ENCODE data around the gene VTI1A.

VTI1A gene

GRCh38 chr10:112475575-112476218 is 28.7 kb downstream of the VTI1A start:
- H3K4me1 ChIP-seq (ENCODE audit: control insufficient read depth, insufficient read depth, low read length) = peaks cover 7% of the 10 kb centered on the region
- CTCF ChIA-PET = interaction anchor here (0.6 to 3.4 kb wide), 18 partner anchors 8 to 1088 kb away, joined by 3 to 15 read pairs (median 4); partner anchors contain the start of genes VTI1A and ZDHHC6
- TF ChIP-seq ZNF654 (tag by site-specific recombination; IDR thresholded peaks at IDR 0.05; ENCODE audit: low read depth) = peak; percentile 68
- TF ChIP-seq TCF7L2 (IDR thresholded peaks at IDR 0.05; ENCODE audit: borderline replicate concordance, low read depth, low read length) = peak; percentile 60; the same call in 1 of the 2 replicates
- TF ChIP-seq CTCF (tag by site-specific recombination; IDR thresholded peaks at IDR 0.05) = peak; percentile 37; the same call in 1 of the 2 replicates
- no peak for TF ChIP-seq ZNF473 (tag by site-specific recombination; IDR thresholded peaks at IDR 0.05)
- no peak for TF ChIP-seq ZNF558 (tag by site-specific recombination; IDR thresholded peaks at IDR 0.05)
- no peaks in the 10 kb centered on the region for H3K9me3 ChIP-seq (ENCODE audit: control insufficient read depth, insufficient read depth, low read depth, low read length)
- no peak overlapping the region for H3K27ac ChIP-seq (ENCODE audit: extremely low read depth, low read depth, low read length)
- H3K36me3 ChIP-seq (ENCODE audit: control insufficient read depth in 2 of 2, insufficient read depth in 1 of 2, low read length in 2 of 2) = peaks cover 0 to 3% of the 10 kb centered on the region in 2 experiments; a peak in 1 of 3 replicates
- H3K4me3 ChIP-seq (ENCODE audit: low read depth, low read length) = no peak overlapping the region
- POLR2A ChIA-PET = no interaction called here

DNA sequence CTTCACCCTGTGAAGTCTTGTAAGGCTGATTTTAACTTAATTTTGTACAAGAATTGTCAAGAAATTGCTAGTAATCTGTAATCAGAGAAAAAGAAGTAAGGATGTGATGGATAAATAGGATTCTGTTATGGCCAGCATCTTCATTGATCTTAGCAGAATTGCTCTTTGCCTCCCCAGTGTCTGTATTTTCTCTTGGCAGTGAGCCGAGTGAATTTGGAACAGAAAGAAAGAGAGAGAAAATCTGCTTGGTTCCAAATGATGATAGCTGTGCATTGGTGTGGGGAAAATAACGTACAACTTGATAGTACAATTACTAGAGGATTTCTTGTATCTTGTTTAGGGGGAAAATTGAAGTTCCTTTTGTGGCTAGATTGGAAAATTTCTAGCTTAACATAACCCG is 34.6 kb downstream of the VTI1A start:
- no peaks in the 10 kb centered on the region for H3K36me3 ChIP-seq (ENCODE audit: control insufficient read depth in 2 of 2, insufficient read depth in 1 of 2, low read length in 2 of 2)
- H3K27ac ChIP-seq (ENCODE audit: extremely low read depth, low read depth, low read length) = no peak overlapping the region
- H3K9me3 ChIP-seq (ENCODE audit: control insufficient read depth, insufficient read depth, low read depth, low read length) = no peaks in the 10 kb centered on the region
- no peak for TF ChIP-seq ZNF350 (tag by site-specific recombination; IDR thresholded peaks at IDR 0.05)
- TF ChIP-seq SALL2 (tag by site-specific recombination; IDR thresholded peaks at IDR 0.05; ENCODE audit: borderline replicate concordance) = no peak
- no peak for TF ChIP-seq MZF1 (tag by site-specific recombination; IDR thresholded peaks at IDR 0.05; ENCODE audit: borderline replicate concordance)
- TF ChIP-seq ZNF354C (tag by site-specific recombination; IDR thresholded peaks at IDR 0.05; ENCODE audit: borderline replicate concordance, low read depth) = no peak
- TF ChIP-seq ZNF548 (tag by site-specific recombination; IDR thresholded peaks at IDR 0.05) = no peak
- no peak for TF ChIP-seq ZNF112 (tag by site-specific recombination; IDR thresholded peaks at IDR 0.05)
- TF ChIP-seq ZNF510 (tag by site-specific recombination; IDR thresholded peaks at IDR 0.05; ENCODE audit: insufficient replicate concordance) = no peak
- TF ChIP-seq ZNF660 (tag by site-specific recombination; IDR thresholded peaks at IDR 0.05) = no peak
- TF ChIP-seq, protein P1, sequence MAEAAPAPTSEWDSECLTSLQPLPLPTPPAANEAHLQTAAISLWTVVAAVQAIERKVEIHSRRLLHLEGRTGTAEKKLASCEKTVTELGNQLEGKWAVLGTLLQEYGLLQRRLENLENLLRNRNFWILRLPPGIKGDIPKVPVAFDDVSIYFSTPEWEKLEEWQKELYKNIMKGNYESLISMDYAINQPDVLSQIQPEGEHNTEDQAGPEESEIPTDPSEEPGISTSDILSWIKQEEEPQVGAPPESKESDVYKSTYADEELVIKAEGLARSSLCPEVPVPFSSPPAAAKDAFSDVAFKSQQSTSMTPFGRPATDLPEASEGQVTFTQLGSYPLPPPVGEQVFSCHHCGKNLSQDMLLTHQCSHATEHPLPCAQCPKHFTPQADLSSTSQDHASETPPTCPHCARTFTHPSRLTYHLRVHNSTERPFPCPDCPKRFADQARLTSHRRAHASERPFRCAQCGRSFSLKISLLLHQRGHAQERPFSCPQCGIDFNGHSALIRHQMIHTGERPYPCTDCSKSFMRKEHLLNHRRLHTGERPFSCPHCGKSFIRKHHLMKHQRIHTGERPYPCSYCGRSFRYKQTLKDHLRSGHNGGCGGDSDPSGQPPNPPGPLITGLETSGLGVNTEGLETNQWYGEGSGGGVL (tag by site-specific recombination; IDR thresholded peaks at IDR 0.05) = no peak
- TF ChIP-seq, protein P2, sequence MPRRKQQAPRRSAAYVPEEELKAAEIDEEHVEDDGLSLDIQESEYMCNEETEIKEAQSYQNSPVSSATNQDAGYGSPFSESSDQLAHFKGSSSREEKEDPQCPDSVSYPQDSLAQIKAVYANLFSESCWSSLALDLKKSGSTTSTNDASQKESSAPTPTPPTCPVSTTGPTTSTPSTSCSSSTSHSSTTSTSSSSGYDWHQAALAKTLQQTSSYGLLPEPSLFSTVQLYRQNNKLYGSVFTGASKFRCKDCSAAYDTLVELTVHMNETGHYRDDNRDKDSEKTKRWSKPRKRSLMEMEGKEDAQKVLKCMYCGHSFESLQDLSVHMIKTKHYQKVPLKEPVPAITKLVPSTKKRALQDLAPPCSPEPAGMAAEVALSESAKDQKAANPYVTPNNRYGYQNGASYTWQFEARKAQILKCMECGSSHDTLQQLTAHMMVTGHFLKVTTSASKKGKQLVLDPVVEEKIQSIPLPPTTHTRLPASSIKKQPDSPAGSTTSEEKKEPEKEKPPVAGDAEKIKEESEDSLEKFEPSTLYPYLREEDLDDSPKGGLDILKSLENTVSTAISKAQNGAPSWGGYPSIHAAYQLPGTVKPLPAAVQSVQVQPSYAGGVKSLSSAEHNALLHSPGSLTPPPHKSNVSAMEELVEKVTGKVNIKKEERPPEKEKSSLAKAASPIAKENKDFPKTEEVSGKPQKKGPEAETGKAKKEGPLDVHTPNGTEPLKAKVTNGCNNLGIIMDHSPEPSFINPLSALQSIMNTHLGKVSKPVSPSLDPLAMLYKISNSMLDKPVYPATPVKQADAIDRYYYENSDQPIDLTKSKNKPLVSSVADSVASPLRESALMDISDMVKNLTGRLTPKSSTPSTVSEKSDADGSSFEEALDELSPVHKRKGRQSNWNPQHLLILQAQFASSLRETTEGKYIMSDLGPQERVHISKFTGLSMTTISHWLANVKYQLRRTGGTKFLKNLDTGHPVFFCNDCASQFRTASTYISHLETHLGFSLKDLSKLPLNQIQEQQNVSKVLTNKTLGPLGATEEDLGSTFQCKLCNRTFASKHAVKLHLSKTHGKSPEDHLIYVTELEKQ (tag by site-specific recombination; IDR thresholded peaks at IDR 0.05; ENCODE audit: borderline replicate concordance) = no peak
- no peak for TF ChIP-seq ZNF670 (tag by site-specific recombination; IDR thresholded peaks at IDR 0.05; ENCODE audit: low read depth)
- TF ChIP-seq, protein P3, sequence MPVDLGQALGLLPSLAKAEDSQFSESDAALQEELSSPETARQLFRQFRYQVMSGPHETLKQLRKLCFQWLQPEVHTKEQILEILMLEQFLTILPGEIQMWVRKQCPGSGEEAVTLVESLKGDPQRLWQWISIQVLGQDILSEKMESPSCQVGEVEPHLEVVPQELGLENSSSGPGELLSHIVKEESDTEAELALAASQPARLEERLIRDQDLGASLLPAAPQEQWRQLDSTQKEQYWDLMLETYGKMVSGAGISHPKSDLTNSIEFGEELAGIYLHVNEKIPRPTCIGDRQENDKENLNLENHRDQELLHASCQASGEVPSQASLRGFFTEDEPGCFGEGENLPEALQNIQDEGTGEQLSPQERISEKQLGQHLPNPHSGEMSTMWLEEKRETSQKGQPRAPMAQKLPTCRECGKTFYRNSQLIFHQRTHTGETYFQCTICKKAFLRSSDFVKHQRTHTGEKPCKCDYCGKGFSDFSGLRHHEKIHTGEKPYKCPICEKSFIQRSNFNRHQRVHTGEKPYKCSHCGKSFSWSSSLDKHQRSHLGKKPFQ (tag by site-specific recombination; IDR thresholded peaks at IDR 0.05) = no peak
- TF ChIP-seq ZNF785 (tag by site-specific recombination; IDR thresholded peaks at IDR 0.05) = no peak
- TF ChIP-seq ZNF26 (tag by site-specific recombination; IDR thresholded peaks at IDR 0.05) = no peak
- no peak for TF ChIP-seq ZNF223 (tag by site-specific recombination; IDR thresholded peaks at IDR 0.05)
- POLR2A ChIA-PET = no interaction called here
- H3K4me1 ChIP-seq (ENCODE audit: control insufficient read depth, insufficient read depth, low read length) = no peaks in the 10 kb centered on the region
- H3K4me3 ChIP-seq (ENCODE audit: low read depth, low read length) = no peak overlapping the region
- CTCF ChIA-PET = interaction anchor here (0.6 kb wide), 1 partner anchor 940 kb away, joined by 3 read pairs; no protein-coding TSS in a partner anchor
